A549 treated with AZD2906 at 1 μM for 4 hours (cell line): ENCODE data around the gene MRPS31. TPM values are rescaled to one million over a fixed set of nuclear protein-coding genes. Genes with fewer than 3 reads are reported as not detected.

Experiments
- total RNA-seq: library from RNA; stranded (reverse); fragments of 200-300 nt; extraction: Qiagen RNA extraction; gene quantifications from 5 replicates; pipeline ENCODE4 v1.2.3, GENCODE V29; 2022

MRPS31 gene
- total RNA-seq: 13.1 to 14.8 TPM (median 13.2 TPM) in 5 replicates

DNA sequence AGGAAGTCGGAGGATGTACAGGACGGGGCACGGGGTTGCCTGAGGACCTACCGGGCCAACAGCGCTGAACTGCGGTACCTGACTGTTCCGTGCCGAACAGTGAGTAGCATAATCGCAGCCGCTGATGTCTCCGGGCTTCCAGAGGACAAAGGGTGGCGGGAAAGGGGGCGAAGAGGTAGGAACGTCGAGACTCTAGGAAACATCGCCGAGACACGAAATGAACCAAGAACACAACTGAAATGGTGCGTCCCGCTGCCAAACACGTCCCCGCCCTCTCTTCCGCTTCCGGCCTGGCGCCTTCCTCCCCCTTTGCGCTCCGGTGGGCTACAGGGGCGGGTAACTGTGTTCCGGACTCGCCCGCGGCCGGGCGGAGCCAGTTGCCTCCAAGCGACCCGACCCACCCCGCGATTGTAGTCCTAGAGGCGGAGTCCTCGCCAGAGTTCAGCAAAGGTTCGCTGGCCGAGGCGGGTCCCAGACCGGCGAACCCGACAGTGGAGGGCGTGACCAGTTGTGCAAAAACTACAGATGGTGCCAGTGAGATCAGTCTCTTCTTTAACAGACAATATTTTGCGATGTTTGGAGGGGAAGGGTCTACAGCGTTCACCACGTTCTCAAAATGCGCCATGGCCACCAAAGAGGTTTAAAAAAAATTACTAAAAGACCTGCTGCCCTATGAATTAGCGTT lies at the start of gene MRPS31:
Gene MRPS31, minus strand, starts transcription at position 257 of the 685 bp plus-strand sequence. Its CDS starts 54 bp downstream, at position 203.

DNA sequence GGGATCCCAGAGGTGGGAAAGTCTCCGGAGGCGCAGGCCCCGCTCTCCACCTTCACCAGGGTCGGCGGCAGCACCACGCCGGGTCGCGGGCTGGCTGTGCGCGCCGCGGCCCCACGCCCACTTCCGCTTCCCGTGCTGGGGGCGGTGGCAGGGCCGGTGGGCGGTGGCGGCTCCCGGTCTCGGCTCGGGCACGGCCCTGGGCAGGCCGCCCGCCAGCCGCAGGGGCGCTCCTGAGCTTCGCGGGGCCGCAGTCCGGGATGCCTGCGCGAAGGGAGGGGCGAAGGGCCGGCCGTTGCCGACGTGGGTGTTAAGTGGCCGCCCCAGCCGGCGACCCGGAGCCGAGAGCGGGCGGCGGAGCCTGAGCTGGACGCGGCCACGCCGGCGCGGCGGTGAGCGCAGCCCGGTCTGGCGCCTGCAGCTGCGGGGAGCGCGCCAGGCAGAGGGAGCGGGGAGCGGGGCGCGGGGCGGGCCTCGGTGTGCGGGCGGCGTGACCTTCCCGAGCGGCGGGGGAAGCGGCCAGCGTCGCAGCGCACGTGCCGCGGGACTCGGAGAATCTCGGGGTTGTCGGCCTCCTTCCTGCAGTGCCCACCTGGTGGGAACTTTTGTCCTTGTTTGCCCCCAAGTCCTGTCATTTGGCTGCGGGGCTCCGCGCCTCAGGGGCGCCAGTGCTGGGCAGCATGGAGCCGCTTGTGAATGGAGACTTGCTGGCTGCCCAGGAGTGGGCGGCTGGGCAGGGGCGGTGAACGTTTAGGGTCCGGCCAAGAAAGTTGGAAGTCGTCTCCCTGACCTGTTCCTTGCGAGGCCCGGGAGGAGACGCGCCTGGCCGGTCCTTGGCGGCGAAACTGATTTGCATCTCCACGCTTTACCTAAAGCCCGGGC lies 18.5 kb upstream of the MRPS31 start, which contains the start of gene SLC25A15:
Gene SLC25A15, plus strand, starts transcription at position 337 of the 879 bp plus-strand sequence. CDS start 3,616 bp downstream, outside the sequence.

Other genes starting within 250 kb of the MRPS31 start
- gene FOXO1, start 104.5 kb downstream of the MRPS31 start, total RNA-seq: 8.7 to 12.1 TPM (median 10.0 TPM) in 5 replicates
- gene SLC25A15, start 18.4 kb upstream of the MRPS31 start, total RNA-seq: 15.7 to 20.6 TPM (median 18.2 TPM) in 5 replicates
- 37.8 to 45.2 TPM (median 39.9 TPM) in 5 replicates for gene ELF1, start 248.1 kb upstream of the MRPS31 start, total RNA-seq